B cell (primary cell): ENCODE measurements around the gene FAM168A. TPM values are rescaled to one million over a fixed set of nuclear protein-coding genes. Genes with fewer than 3 reads are reported as not detected.
A peak's percentile ranks its signal among the peaks of the same experiment; 100 is the strongest.

ENCODE experiments used
- ATAC-seq: fragments of 200-7000 bp; cut with Tn5 transposase; one replicate; pipeline ENCODE4 v1.10.0; 2021; ENCODE audit warnings: low read depth, mild to moderate bottlenecking, moderate number of reproducible peaks, moderate library complexity
- CTCF ChIA-PET: fragments of 350-600 bp; sonication (Branson Sonifier 250); formaldehyde crosslinking; loops from one replicate; lab custom pipeline; 2021; ENCODE audit warnings: antibody characterized with exemption, inconsistent platforms; lab: Charles Lee
- POLR2A ChIA-PET: fragments of 350-600 bp; sonication (Branson Sonifier 250); formaldehyde crosslinking; loops from one replicate; lab custom pipeline; 2021; ENCODE audit warnings: antibody characterized with exemption; lab: Charles Lee
- DNase-seq: peaks from one replicate; pipeline ENCODE4 v3.0.0; 2013
- H2AFZ ChIP-seq: 2 replicates; pipeline ENCODE4 v1.6.1; 2012; ENCODE audit warnings: mild to moderate bottlenecking, low read depth, low read length; ENCODE audit not compliant: insufficient read depth, poor library complexity, severe bottlenecking
- H3K27ac ChIP-seq, 2 donors: 1 replicate in 1 of 2; 2 replicates in 1 of 2; pipeline ENCODE4 v1.5.1; 2012 to 2013; ENCODE audit warnings: low read length in 2 of 2, mild to moderate bottlenecking in 2 of 2, moderate library complexity in 1 of 2
- H3K27me3 ChIP-seq, 4 experiments: fragments of 200-600 bp in 1 of 4; sonication (generic) in 1 of 4; replicated peaks in 1 of 4; 1 replicate in 2 of 4; 2 replicates in 2 of 4; pipeline versions ENCODE4 v1.6.1 to v1.7.0; 2013 to 2016; ENCODE audit warnings: low read length in 3 of 4, mild to moderate bottlenecking in 2 of 4, mixed read lengths in 1 of 4, moderate library complexity in 1 of 4; ENCODE audit not compliant: insufficient read depth in 4 of 4, control insufficient read depth in 3 of 4; ENCODE audit errors: control extremely low read depth in 1 of 4
- H3K36me3 ChIP-seq, 2 experiments: replicated peaks in 1 of 2; 1 replicate in 1 of 2; 2 replicates in 1 of 2; pipeline versions ENCODE4 v1.6.1 to v1.7.1; 2013; ENCODE audit warnings: low read length in 1 of 2; ENCODE audit not compliant: insufficient read depth in 2 of 2, control insufficient read depth in 1 of 2; ENCODE audit errors: control extremely low read depth in 1 of 2, extremely low read depth in 1 of 2
- H3K4me1 ChIP-seq, 2 donors: fragments of 200-600 bp in 1 of 2; sonication (generic) in 1 of 2; 1 replicate in 1 of 2; 2 replicates in 1 of 2; pipeline versions ENCODE4 v1.5.1 to v1.6.1; 2013 to 2017; ENCODE audit warnings: low read length in 2 of 2; ENCODE audit not compliant: control insufficient read depth in 2 of 2, insufficient read depth in 2 of 2
- H3K4me2 ChIP-seq: replicated peaks from 2 replicates; pipeline ENCODE3; 2012; ENCODE audit warnings: mild to moderate bottlenecking, low read depth, low read length; ENCODE audit not compliant: poor library complexity, severe bottlenecking
- H3K4me3 ChIP-seq, 5 experiments: fragments of 200-600 bp in 1 of 5; sonication (generic) in 1 of 5; 1 replicate in 3 of 5; 2 replicates in 2 of 5; pipeline versions ENCODE4 v1.5.1 to v1.7.0; 2011 to 2016; ENCODE audit warnings: low read length in 4 of 5, mild to moderate bottlenecking in 4 of 5, low read depth in 2 of 5, control low read depth in 1 of 5, moderate library complexity in 1 of 5; ENCODE audit not compliant: insufficient read depth in 1 of 5; ENCODE audit errors: control extremely low read depth in 1 of 5, extremely low read depth in 1 of 5
- H3K79me2 ChIP-seq: fragments of 200-600 bp; sonication (generic); one replicate; pipeline ENCODE4 v1.6.0; 2016; ENCODE audit warnings: low read length; ENCODE audit not compliant: control insufficient read depth, insufficient read depth
- H3K9ac ChIP-seq: fragments of 200-600 bp; sonication (generic); 2 replicates; pipeline ENCODE4 v1.6.1; 2017; ENCODE audit warnings: mild to moderate bottlenecking, low read length, moderate library complexity
- H3K9me3 ChIP-seq, 3 donors: one replicate each; pipeline versions ENCODE4 v1.6.1 to v1.7.1; 2013; ENCODE audit warnings: low read length in 2 of 3; ENCODE audit not compliant: control insufficient read depth in 2 of 3, insufficient read depth in 1 of 3; ENCODE audit errors: control extremely low read depth in 1 of 3
- H4K20me1 ChIP-seq: 2 replicates; pipeline ENCODE4 v1.6.0; 2012; ENCODE audit warnings: mild to moderate bottlenecking, low read length; ENCODE audit not compliant: insufficient read depth, control insufficient read depth, poor library complexity, severe bottlenecking
- H3K27ac Mint-ChIP-seq: one replicate; pipeline ENCODE4 v1.8.0; 2021; ENCODE audit warnings: mixed read lengths
- H3K27me3 Mint-ChIP-seq: one replicate; pipeline ENCODE4 v1.8.0; 2021; ENCODE audit warnings: mixed read lengths
- H3K4me1 Mint-ChIP-seq: one replicate; pipeline ENCODE4 v1.8.0; 2021; ENCODE audit warnings: mixed read lengths
- H3K4me3 Mint-ChIP-seq: one replicate; pipeline ENCODE4 v1.8.0; 2021; ENCODE audit warnings: mixed read lengths
- H3K9me3 Mint-ChIP-seq: one replicate; pipeline ENCODE4 v1.8.0; 2022; ENCODE audit warnings: mixed read lengths; ENCODE audit not compliant: insufficient read depth
- CTCF ChIP-seq: fragments of 200-600 bp; IDR thresholded peaks from one replicate; pipeline ENCODE4 v1.8.0; 2022; ENCODE audit warnings: antibody characterized with exemption, mild to moderate bottlenecking
- EZH2 ChIP-seq: IDR thresholded peaks from 2 replicates; pipeline ENCODE4 v1.6.1; 2012; ENCODE audit warnings: borderline replicate concordance, low read depth, mild to moderate bottlenecking, moderate library complexity, low read length; ENCODE audit not compliant: insufficient read depth, poor library complexity, severe bottlenecking
- WGBS: methylation state at CpG from one replicate; pipeline ENCODE4 v1.1.5; 2013; ENCODE audit warnings: missing lambda C conversion rate; ENCODE audit not compliant: insufficient coverage; 5-methylcytosine and 5-hydroxymethylcytosine counted together
- intact Hi-C: fragments of 100-400 bp; cut with micrococcal nuclease; formaldehyde crosslinking; loops from one replicate; pipeline ENCODE4 v1.10.0; 2022
- polyA plus RNA-seq: library from polyadenylated mRNA; depleted of rRNA; stranded (reverse); fragments of >200 nt; gene quantifications from 2 replicates; pipeline ENCODE4 v1.2.3, GENCODE V29; 2012
- total RNA-seq, 2 donors: library from RNA; stranded (reverse); fragments of 120-200 nt in 1 of 2; gene quantifications; 1 replicate in 1 of 2; 2 replicates in 1 of 2; pipeline versions ENCODE4 v1.2.3 to v1.2.4, GENCODE V29; 2013 to 2022

FAM168A gene
- total and polyA plus RNA-seq, 2 donors (not counting 1 experiment from before 2014, with no cell fraction given), result 11.0 to 26.8 TPM

- Mint-ChIP-seq H3K9me3 (no peaks in the 10 kb centered on the region), H3K27me3 (peaks cover 13% of the 10 kb centered on the region), H3K27ac (no peak overlapping the region), H3K4me3 (no peak overlapping the region), H3K4me1 (peaks cover 8% of the 10 kb centered on the region)
- CTCF ChIA-PET, result interaction anchor here (1.9 to 8.0 kb wide), 3 partner anchors 10 to 272 kb away, joined by 7 to 252 read pairs (median 33); no protein-coding TSS in a partner anchor
- POLR2A ChIA-PET, result interaction anchor here (0.6 to 0.7 kb wide), 2 partner anchors 11 to 173 kb away, joined by 3 to 7 read pairs; no protein-coding TSS in a partner anchor
- Histone ChIP-seq H3K9me3 (no peaks in the 10 kb centered on the region), H3K27ac (no peak overlapping the region), H4K20me1 (no peaks in the 10 kb centered on the region), H3K4me3 (peak overlapping the region in 1 of 5 experiments; percentile 8), H3K4me1 (peaks cover 7 to 14% of the 10 kb centered on the region in 2 donors), H3K4me2 (no peak overlapping the region), H3K27me3 (peaks cover 0 to 11% (median 0%) of the 10 kb centered on the region in 4 experiments), H3K36me3 (no peaks in the 10 kb centered on the region), H3K9ac (no peak overlapping the region), H3K79me2 (no peaks in the 10 kb centered on the region), H2AFZ (no peak overlapping the region)
- WGBS, result 43% methylated on average over 1 of the region's 3 CpGs
- DNase-seq (peak; percentile 17), ATAC-seq (no peak)
- intact Hi-C loops, result loop anchor here (2.0 to 10.0 kb wide), 2 partner anchors 23 to 311 kb away; partner anchors contain the start of gene PLEKHB1
- TF ChIP-seq EZH2 (no peak), CTCF (no peak)
Observed at GRCh38 chr11:73623686-73624085, 25.8 kb upstream of the FAM168A start.

GRCh38 chr11:73622926-73623593, 25.1 kb upstream of the FAM168A start:
- Mint-ChIP-seq H3K9me3 (no peaks in the 10 kb centered on the region), H3K4me3 (no peak overlapping the region), H3K27me3 (peaks cover 13% of the 10 kb centered on the region), H3K27ac (no peak overlapping the region), H3K4me1 (peaks cover 8% of the 10 kb centered on the region)
- intact Hi-C loops, result loop anchor here (10.0 kb wide), 1 partner anchor 312 kb away; no protein-coding TSS in a partner anchor
- Histone ChIP-seq H3K4me2 (no peak overlapping the region), H3K79me2 (no peaks in the 10 kb centered on the region), H4K20me1 (no peaks in the 10 kb centered on the region), H3K9ac (no peak overlapping the region), H3K9me3 (no peaks in the 10 kb centered on the region), H3K27ac (no peak overlapping the region), H3K36me3 (no peaks in the 10 kb centered on the region), H3K4me3 (no peak overlapping the region), H3K4me1 (peaks cover 7 to 14% of the 10 kb centered on the region in 2 donors), H2AFZ (no peak overlapping the region), H3K27me3 (peaks cover 0 to 11% (median 0%) of the 10 kb centered on the region in 4 experiments)
- TF ChIP-seq EZH2 (no peak), CTCF (no peak)
- 94% methylated on average over 3 of the region's 4 CpGs for WGBS
- ATAC-seq (no peak), DNase-seq (no peak)
- POLR2A ChIA-PET, result no interaction called here
- CTCF ChIA-PET, result interaction anchor here (4.4 to 8.0 kb wide), 2 partner anchors 36 to 272 kb away, joined by 33 to 252 read pairs; no protein-coding TSS in a partner anchor
